Measurements from ENCODE around the gene PAPOLA.

Gene PAPOLA

GRCh38 chr14:96565811-96566210 is 63.6 kb downstream of the PAPOLA start:
- DNase-seq (ENCODE audit: low spot score): no peak

GRCh38 chr14:96567289-96567899 is 65.2 kb downstream of the PAPOLA start:
- DNase-seq (ENCODE audit: low spot score): no peak

GRCh38 chr14:96568621-96569020 is 66.4 kb downstream of the PAPOLA start:
- no peak for DNase-seq (ENCODE audit: low spot score)

GRCh38 chr14:96571311-96571710 is 69.1 kb downstream of the PAPOLA start:
- DNase-seq (ENCODE audit: low spot score): no peak

GRCh38 chr14:96573473-96574100 is 71.4 kb downstream of the PAPOLA start:
- DNase-seq (ENCODE audit: low spot score): no peak

GRCh38 chr14:96574171-96574632 is 72.0 kb downstream of the PAPOLA start:
- no peak for DNase-seq (ENCODE audit: low spot score)

GRCh38 chr14:96574633-96575632 is 72.8 kb downstream of the PAPOLA start:
- DNase-seq (ENCODE audit: low spot score): no peak

- no peak for DNase-seq (ENCODE audit: low spot score)
Observed at GRCh38 chr14:96576359-96576758, 74.2 kb downstream of the PAPOLA start.

GRCh38 chr14:96576937-96577336 is 74.8 kb downstream of the PAPOLA start:
- DNase-seq (ENCODE audit: low spot score): no peak

GRCh38 chr14:96578619-96579018 is 76.4 kb downstream of the PAPOLA start:
- no peak for DNase-seq (ENCODE audit: low spot score)

GRCh38 chr14:96579358-96579757 is 77.2 kb downstream of the PAPOLA start:
- no peak for DNase-seq (ENCODE audit: low spot score)

GRCh38 chr14:96579855-96580254 is 77.7 kb downstream of the PAPOLA start:
- DNase-seq (ENCODE audit: low spot score): no peak

- no peak for DNase-seq (ENCODE audit: low spot score)
Observed at GRCh38 chr14:96580566-96580965, 78.4 kb downstream of the PAPOLA start.

- no peak for DNase-seq (ENCODE audit: low spot score)
Observed at GRCh38 chr14:96581026-96581425, 78.8 kb downstream of the PAPOLA start.

GRCh38 chr14:96581902-96582301 is 79.7 kb downstream of the PAPOLA start:
- DNase-seq (ENCODE audit: low spot score): no peak

- DNase-seq (ENCODE audit: low spot score): no peak
Observed at GRCh38 chr14:96582411-96582961, 80.3 kb downstream of the PAPOLA start.

- DNase-seq (ENCODE audit: low spot score): no peak
Observed at GRCh38 chr14:96582995-96583394, 80.8 kb downstream of the PAPOLA start.

- DNase-seq (ENCODE audit: low spot score): no peak
Observed at GRCh38 chr14:96583569-96584041, 81.4 kb downstream of the PAPOLA start.

- peak; percentile 67 for DNase-seq (ENCODE audit: low spot score)
Observed at GRCh38 chr14:96584199-96584906, 82.2 kb downstream of the PAPOLA start.

- no peak for DNase-seq (ENCODE audit: low spot score)
Observed at GRCh38 chr14:96584907-96585671, 82.9 kb downstream of the PAPOLA start.
